HG03342 (cell line): Measurements from ENCODE around the gene PARP3.
"Not testable (repeated sequence)": the region's sequence is repeated elsewhere in the genome, so short reads cannot be mapped to it uniquely, and the experiment has no call there.

Experiments used
- ATAC-seq: cut with Tn5 transposase; IDR thresholded peaks from one replicate; pipeline ENCODE4 v1.9.1; 2021; ENCODE audit warnings: mild to moderate bottlenecking, moderate library complexity; ENCODE audit not compliant: unreplicated experiment

PARP3 gene

DNA sequence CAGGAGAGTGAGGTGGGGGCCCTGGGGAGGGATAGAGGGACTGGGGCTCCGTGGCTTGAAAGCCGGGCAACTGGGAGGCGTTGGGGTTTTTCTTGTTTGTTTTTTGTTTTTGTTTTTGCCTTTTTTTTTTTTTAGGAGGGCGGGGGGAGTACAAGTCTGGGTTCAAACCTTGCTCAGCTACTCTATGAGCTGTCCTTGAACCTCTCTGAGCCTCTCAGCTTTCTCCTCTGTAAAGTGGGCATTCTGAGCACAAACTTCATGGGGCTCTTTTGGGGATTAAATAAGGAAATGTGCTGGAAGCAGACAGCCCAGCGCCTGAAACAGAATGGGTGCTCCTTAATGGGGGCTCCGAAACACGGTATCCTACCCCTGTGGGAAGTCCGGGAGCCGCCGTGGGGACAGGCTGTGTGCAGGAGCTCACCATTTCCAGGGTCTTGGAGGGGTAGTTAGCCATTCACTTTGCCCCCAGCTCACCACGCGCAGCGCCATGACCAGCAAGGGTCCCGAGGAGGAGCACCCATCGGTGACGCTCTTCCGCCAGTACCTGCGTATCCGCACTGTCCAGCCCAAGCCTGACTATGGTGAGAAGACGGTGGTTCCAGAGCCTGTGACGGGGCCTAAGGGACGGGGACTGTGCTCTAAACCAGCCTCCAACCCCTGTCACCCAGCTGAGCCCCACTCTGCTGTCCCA, 41.6 kb downstream of the PARP3 start:
- no peak for ATAC-seq

DNA sequence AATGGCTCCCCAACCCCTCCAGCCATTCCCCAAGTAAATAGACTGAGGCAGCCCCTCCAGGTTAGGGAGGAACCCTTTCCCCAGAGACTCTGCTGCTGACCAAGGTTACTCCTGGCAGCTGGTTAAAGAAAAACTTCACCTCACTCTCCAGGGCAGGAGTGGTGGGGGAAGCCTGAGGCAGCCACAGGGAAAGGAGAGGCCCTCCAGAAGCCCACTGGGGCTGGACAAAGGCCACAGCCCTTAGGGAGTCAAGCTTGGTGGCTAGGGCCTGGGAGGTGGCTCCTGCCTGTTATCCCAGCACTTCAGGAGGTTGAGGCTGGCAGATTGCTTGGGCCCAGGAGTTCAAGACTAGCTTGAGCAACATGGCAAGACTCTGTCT, 42.1 kb downstream of the PARP3 start:
- ATAC-seq = no peak

DNA sequence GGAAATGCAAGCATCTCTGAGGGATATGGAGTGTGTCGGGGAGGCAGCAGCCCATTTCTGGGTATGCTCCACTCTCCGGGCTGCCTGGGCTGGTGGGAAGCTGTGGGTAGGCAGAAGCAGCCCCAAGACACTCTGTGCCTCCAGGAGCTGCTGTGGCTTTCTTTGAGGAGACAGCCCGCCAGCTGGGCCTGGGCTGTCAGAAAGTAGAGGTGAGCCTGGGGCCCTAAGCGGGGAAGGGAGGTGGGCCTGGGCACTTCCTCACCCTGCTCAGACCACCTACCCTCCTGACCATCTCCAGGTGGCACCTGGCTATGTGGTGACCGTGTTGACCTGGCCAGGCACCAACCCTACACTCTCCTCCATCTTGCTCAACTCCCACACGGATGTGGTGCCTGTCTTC, 42.9 kb downstream of the PARP3 start:
- no peak for ATAC-seq

DNA sequence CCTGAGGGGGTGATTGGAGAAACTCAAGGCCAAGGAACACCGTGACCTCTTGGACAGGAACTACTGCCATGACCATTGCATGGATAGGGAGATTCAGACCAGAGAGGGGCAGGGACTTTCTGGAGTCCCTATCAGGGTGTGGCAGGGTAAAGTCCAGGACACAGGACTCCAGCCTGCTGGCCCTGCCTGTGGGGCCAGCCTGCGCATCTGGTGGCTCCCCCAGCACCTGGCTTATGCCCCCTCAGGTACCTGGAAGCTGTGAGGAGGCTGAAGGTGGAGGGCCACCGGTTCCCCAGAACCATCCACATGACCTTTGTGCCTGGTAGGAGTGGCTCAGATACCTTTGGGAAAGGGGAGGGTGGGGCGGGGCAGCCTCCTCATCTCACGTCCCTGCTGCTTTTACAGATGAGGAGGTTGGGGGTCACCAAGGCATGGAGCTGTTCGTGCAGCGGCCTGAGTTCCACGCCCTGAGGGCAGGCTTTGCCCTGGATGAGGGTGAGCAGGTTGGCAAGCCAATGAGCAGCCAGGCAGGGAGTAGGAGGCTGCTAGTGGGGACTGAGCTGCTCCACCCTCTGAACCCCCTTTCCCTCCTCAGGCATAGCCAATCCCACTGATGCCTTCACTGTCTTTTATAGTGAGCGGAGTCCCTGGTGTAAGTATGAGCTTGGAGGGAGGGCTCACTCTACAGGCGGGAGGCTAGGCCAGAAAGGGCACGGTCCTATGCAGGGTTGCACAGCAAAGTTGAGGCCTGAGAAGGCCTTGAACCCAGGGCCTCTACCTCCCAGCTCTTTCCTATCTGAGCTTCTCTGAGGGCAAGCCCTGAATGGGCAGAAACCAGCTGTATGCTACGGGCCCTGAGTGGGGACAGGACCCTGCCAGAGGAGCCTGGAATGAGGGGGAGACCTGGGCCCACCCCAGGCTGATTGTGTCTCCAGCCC, 44.1 kb downstream of the PARP3 start:
- no peak for ATAC-seq

DNA sequence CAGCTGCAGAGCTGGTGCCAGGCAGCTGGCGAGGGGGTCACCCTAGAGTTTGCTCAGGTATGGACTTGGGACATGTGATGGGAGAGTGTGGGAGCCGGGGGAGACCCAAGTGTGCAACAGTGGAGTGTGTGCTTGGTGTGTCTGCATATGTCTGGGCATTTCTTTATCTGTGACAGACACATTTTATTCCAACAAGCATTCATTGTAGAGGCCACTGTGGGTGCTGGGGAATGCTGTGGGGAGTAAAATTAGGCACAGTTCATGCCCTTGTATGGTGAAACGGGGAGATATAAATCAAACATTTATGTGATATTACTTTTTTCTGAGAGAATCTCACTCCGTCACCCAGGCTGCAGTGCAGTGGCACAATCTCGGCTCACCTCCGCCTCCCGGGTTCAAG, 45.4 kb downstream of the PARP3 start:
- ATAC-seq = no peak

DNA sequence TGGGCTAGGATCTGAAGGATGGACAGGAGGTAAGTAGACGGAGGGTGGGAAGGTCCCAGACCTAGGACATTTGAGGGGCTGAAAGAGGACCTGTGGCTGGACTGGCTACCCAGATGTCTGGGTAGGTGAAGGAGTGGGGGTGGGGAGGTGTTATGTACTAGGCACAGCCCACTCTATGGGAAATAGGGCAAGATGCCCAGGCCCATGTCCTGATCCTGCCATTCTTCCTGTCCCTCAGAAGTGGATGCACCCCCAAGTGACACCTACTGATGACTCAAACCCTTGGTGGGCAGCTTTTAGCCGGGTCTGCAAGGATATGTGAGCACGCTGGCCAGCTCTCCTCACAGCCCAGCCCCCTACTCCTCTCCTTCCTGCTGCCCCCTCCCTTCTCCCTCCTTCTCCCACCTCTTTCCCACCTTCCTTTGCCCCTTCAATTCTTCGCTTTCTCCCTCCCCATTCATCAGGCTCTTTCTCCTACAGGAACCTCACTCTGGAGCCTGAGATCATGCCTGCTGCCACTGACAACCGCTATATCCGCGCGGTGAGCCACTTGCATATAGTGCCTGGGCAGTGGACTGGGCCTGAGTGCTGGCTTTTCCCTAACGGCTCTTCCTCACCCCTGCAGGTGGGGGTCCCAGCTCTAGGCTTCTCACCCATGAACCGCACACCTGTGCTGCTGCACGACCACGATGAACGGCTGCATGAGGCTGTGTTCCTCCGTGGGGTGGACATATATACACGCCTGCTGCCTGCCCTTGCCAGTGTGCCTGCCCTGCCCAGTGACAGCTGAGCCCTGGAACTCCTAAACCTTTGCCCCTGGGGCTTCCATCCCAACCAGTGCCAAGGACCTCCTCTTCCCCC, 46.4 kb downstream of the PARP3 start:
- ATAC-seq = no peak

DNA sequence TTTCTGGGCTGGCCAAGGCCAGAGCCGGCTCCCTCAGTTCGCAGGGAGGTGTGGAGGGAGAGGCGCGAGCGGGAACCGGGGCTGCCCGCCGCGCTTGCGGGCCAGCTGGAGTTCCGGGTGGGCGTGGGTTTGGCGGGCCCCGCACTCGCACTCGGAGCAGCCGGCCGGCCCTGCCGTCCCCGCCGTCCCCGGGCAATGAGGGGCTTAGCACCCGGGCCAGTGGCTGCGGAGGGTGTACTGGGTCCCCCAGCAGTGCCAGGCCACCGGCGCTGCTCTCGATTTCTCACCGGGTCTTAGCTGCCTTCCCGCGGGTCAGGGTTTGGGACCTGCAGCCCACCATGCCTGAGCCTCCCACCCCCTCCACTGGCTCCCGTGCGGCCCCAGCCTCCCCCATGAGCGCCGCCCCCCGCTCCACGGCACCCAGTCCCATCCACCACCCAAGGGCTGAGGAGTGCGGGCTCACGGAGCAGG, 48.4 kb downstream of the PARP3 start:
- ATAC-seq = not testable (repeated sequence)

DNA sequence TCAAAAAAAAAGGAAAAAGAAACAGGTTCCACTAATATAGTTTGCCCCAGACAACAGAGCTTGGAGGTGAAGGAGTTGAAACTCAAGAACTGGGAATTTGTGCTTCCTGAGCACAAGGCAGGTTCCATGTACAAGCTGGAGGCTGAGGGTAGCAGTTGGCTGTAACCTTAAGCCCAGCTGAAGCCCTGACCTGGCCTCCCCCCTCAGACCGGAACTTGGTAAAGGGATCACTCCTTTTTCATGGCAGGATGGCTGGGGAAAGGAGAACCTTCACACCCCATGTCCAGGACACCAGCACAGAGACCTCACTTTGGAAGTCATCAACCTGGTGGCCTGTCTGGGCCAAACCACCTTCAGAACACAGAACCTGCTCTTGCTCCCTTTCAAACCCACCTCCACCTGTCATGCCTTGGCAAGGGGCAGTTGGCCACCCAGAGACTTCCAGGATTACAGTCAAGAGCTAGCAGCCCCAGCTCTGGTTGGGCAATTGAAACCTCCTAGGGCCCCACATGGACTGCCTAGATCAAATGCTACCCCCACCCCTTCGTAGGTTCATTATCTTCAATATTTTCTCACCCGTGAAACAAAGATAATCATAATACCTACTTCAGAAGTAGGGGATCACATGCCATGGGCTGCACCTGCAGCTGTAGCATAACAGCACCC, 50.0 kb downstream of the PARP3 start:
- no peak for ATAC-seq

DNA sequence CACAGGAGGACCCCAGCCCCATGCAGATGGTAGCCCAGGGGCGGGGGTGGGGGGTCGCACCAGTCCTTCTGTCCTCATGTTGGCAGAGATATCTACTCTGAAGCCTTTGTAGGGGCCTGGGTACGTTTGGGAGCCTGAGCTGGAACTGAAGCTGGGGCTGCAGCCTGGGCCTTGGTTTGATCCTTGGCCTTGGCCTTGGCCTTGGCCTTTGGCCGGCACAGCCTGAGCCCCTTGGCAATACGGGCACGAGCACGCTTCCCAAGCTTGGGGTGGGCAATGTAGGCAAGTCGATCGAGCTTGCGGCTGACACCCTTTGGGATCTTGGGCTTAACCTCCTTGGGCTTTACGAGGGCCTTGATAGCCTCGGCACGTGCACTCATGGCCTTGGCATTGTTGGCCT, 51.5 kb downstream of the PARP3 start:
- ATAC-seq = not testable (repeated sequence)

DNA sequence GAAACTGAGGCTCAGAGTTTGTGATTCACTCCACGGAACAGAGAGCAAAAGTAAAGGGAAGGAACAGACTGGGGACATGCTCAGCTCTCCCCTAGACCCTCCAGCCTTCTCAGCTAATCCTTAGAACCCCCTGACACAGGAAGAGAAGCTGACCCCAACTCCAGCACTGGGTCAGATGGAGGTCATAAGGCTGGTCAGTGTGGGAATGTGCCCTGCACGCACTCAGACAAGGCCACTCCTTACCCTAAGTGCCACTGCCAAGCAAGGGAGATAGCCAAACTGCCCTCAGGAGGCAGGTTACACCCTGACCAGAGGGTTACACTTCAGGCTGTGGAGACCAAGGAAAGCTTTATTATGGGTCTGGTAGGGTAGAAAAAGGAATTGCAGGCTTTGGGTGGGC, 52.4 kb downstream of the PARP3 start:
- no peak for ATAC-seq

DNA sequence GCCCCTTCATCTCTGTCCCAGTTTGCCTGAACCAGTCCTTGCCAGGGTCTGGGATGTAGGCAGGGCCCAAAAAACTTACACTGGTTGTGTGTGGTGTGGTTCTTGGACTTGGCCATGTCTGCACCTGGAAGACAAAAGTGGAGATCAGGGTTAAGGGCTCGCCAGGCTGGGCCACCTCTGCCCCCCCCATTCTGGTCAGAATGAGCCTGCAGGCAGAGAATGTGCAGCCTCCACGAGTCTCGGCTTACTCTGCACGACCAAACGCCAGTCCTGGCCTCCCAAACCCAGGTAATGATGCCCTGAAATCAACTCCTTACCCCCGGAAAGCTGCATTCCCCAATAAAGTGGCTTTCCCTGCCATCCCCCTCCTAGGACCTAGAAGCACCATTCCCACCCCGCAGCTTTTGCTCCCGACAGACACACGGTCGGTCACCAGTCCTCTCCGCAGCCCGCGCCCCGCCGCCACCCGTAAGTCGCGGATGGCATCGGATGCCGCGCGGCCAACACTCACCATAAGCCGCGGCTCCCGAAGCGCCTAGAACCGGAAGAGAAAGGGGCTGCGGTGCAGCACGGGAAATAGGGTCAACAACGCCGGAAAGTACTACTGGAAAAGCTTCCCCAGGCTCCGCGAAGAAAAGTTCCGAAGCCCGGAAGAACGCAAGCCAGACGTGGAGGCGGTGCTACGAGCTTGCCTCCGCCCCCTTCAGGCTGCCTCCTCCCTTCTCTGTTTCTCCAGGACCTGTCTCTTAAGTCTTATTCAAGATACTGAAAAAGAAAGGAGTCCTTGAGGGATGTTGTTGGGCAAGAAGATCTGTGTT, 53.4 kb downstream of the PARP3 start, which contains the start of gene RPL29:
Gene RPL29 (minus strand): TSS at position 550 of the 818 bp plus-strand sequence. CDS start 434 bp downstream, at position 116.
- ATAC-seq = peak; percentile 85

DNA sequence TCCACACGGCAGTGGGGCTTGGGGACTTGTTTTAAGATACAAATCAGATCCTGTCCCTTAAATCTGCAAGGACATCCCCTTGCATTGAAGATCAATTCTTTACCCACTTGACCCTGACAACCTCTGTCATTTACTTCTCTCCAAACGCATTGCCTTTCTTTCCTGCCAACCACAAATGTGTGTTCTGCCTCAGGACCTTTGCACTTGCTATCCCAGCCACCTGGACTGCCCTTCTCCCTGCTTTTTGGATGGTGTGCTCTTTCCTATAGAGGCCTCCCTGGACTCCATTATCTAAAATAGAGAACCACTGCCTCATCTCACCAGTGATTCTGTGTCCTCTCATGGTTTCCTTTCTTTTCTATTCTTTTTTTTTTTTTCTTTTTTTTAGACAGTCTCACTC, 55.0 kb downstream of the PARP3 start:
- ATAC-seq = no peak

DNA sequence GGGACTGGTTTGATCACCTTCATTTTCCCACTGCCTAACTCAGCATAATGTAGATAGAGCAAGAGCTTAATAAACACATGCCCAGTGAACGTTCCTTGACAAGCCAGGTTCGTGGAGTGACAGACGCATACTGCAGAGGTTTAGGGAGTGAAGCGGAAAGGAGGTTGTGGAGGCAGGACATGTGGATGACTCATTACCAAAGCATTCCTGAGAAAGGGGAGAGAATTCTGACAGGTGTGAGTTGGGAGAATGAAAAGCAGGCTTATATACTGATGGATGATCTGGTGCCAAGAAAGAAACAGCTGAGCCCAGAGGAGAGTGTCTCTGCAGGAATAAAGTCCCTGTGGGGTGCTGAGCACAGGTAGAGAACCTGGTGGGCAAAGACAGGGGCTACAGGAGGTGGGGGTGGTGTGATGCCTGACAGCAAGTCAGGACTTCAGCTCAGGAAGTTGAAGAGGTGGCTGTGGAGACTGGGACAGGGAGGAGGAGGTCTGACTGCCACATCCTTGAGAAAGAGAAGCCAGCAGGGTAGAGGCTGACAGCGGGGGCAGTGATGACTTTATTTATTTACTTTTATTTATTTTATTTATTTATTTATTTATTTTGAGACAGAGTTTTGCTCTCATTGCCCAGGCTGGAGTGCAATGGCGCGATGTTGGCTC, 55.9 kb downstream of the PARP3 start:
- ATAC-seq = no peak
